ENCODE results near the gene ATP23. TPM values are rescaled to one million over a fixed set of nuclear protein-coding genes. Genes with fewer than 3 reads are reported as not detected.

ATP23 gene
- total RNA-seq, 1 donor from 2014 or later: 3.4 TPM

- peak overlapping the region; percentile 85 for H2AFZ ChIP-seq (ENCODE audit: low read depth, low read length)
- TF ChIP-seq CTCF (IDR thresholded peaks at IDR 0.05; ENCODE audit: insufficient read depth, low read depth, low read length): no peak
- no peak for TF ChIP-seq EZH2 (IDR thresholded peaks at IDR 0.05; ENCODE audit: insufficient read depth, low read length)
- H3K9ac ChIP-seq (ENCODE audit: low read length): peak overlapping the region; percentile 77
- peak overlapping the region; percentile 52 for H3K4me3 ChIP-seq (ENCODE audit: insufficient read depth, low read depth, low read length)
- H3K27me3 ChIP-seq (ENCODE audit: insufficient read depth, low read length): no peaks in the 10 kb centered on the region
- Mint-ChIP-seq H3K4me1 (ENCODE audit: low read depth, unreplicated experiment) (peaks cover 43% of the 10 kb centered on the region), H3K9me3 (ENCODE audit: unreplicated experiment) (no peaks in the 10 kb centered on the region), H3K4me3 (ENCODE audit: unreplicated experiment) (peak overlapping the region; percentile 78), H3K36me3 (ENCODE audit: low read depth, unreplicated experiment) (no peaks in the 10 kb centered on the region), H3K27ac (ENCODE audit: unreplicated experiment) (peak overlapping the region; percentile 93), H3K27me3 (ENCODE audit: low read depth, unreplicated experiment) (no peaks in the 10 kb centered on the region)
- no peaks in the 10 kb centered on the region for H3K79me2 ChIP-seq (ENCODE audit: insufficient read depth, low read length)
- H4K20me1 ChIP-seq (ENCODE audit: insufficient read depth, low read length): no peaks in the 10 kb centered on the region
- no peaks in the 10 kb centered on the region for H3K9me3 ChIP-seq (ENCODE audit: insufficient read depth, low read depth, low read length)
- no peaks in the 10 kb centered on the region for H3K36me3 ChIP-seq (ENCODE audit: insufficient read depth, low read length)
- FAIRE-seq: no peak
- peak overlapping the region; percentile 74 for H3K27ac ChIP-seq (ENCODE audit: low read depth, low read length)
- DNase-seq (ENCODE audit: low read depth): peak; percentile 54
- H3K4me2 ChIP-seq (ENCODE audit: low read length): peak overlapping the region; percentile 88
- peaks cover 45% of the 10 kb centered on the region for H3K4me1 ChIP-seq (ENCODE audit: insufficient read depth, low read length)
Observed at GRCh38 chr12:57896434-57897201, 44.7 kb upstream of the ATP23 start.

- Histone ChIP-seq H3K27ac (ENCODE audit: low read depth, low read length) (no peak overlapping the region), H3K9ac (ENCODE audit: low read length) (no peak overlapping the region), H2AFZ (ENCODE audit: low read depth, low read length) (peak overlapping the region; percentile 85), H3K9me3 (ENCODE audit: insufficient read depth, low read depth, low read length) (no peaks in the 10 kb centered on the region), H3K4me1 (ENCODE audit: insufficient read depth, low read length) (peaks cover 42% of the 10 kb centered on the region), H3K4me3 (ENCODE audit: insufficient read depth, low read depth, low read length) (no peak overlapping the region), H3K27me3 (ENCODE audit: insufficient read depth, low read length) (no peaks in the 10 kb centered on the region), H4K20me1 (ENCODE audit: insufficient read depth, low read length) (no peaks in the 10 kb centered on the region), H3K36me3 (ENCODE audit: insufficient read depth, low read length) (no peaks in the 10 kb centered on the region), H3K79me2 (ENCODE audit: insufficient read depth, low read length) (no peaks in the 10 kb centered on the region), H3K4me2 (ENCODE audit: low read length) (peak overlapping the region; percentile 88)
- Mint-ChIP-seq H3K4me1 (ENCODE audit: low read depth, unreplicated experiment) (peaks cover 42% of the 10 kb centered on the region), H3K27me3 (ENCODE audit: low read depth, unreplicated experiment) (no peaks in the 10 kb centered on the region), H3K4me3 (ENCODE audit: unreplicated experiment) (peak overlapping the region; percentile 31), H3K27ac (ENCODE audit: unreplicated experiment) (no peak overlapping the region), H3K36me3 (ENCODE audit: low read depth, unreplicated experiment) (no peaks in the 10 kb centered on the region), H3K9me3 (ENCODE audit: unreplicated experiment) (no peaks in the 10 kb centered on the region)
- TF ChIP-seq CTCF (IDR thresholded peaks at IDR 0.05; ENCODE audit: insufficient read depth, low read depth, low read length) (no peak), EZH2 (IDR thresholded peaks at IDR 0.05; ENCODE audit: insufficient read depth, low read length) (no peak)
- FAIRE-seq (no peak), DNase-seq (ENCODE audit: low read depth) (no peak)
Observed at GRCh38 chr12:57897286-57897974, 43.9 kb upstream of the ATP23 start.

Measured in astrocyte (in vitro differentiated cells and primary cell).